IgD-negative memory B cell (primary cell): ENCODE measurements around the gene CEP20. TPM values are rescaled to one million over a fixed set of nuclear protein-coding genes. Genes with fewer than 3 reads are reported as not detected.
"Not testable (repeated sequence)": the region's sequence is repeated elsewhere in the genome, so short reads cannot be mapped to it uniquely, and the experiment has no call there.

Source experiments
- H3K27ac Mint-ChIP-seq, 3 donors: one replicate each; pipeline ENCODE4 v1.8.0; 2020 to 2022; ENCODE audit warnings: mild to moderate bottlenecking in 3 of 3, mixed read lengths in 3 of 3, moderate library complexity in 1 of 3
- H3K27me3 Mint-ChIP-seq: one replicate; pipeline ENCODE4 v1.8.0; 2021; ENCODE audit warnings: mixed read lengths
- H3K36me3 Mint-ChIP-seq: one replicate; pipeline ENCODE4 v1.8.0; 2020; ENCODE audit warnings: mild to moderate bottlenecking, mixed read lengths
- H3K4me1 Mint-ChIP-seq, 3 donors: one replicate each; pipeline ENCODE4 v1.8.0; 2020 to 2022; ENCODE audit warnings: mixed read lengths in 3 of 3, mild to moderate bottlenecking in 1 of 3
- H3K4me3 Mint-ChIP-seq, 4 donors: one replicate each; pipeline ENCODE4 v1.8.0; 2020 to 2022; ENCODE audit warnings: mild to moderate bottlenecking in 4 of 4, mixed read lengths in 4 of 4, moderate library complexity in 3 of 4
- H3K9me3 Mint-ChIP-seq, 3 donors: one replicate each; pipeline ENCODE4 v1.8.0; 2020 to 2021; ENCODE audit warnings: mixed read lengths in 3 of 3, mild to moderate bottlenecking in 1 of 3
- polyA plus RNA-seq: library from polyadenylated mRNA; unstranded; fragments of 300-500 nt; fragmentation: Illumina TruSeq; gene quantifications from one replicate; pipeline ENCODE4 v1.2.3, GENCODE V29; 2021

The CEP20 gene, protein sequence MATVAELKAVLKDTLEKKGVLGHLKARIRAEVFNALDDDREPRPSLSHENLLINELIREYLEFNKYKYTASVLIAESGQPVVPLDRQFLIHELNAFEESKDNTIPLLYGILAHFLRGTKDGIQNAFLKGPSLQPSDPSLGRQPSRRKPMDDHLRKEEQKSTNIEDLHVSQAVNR
- polyA plus RNA-seq, result 28.1 TPM

DNA sequence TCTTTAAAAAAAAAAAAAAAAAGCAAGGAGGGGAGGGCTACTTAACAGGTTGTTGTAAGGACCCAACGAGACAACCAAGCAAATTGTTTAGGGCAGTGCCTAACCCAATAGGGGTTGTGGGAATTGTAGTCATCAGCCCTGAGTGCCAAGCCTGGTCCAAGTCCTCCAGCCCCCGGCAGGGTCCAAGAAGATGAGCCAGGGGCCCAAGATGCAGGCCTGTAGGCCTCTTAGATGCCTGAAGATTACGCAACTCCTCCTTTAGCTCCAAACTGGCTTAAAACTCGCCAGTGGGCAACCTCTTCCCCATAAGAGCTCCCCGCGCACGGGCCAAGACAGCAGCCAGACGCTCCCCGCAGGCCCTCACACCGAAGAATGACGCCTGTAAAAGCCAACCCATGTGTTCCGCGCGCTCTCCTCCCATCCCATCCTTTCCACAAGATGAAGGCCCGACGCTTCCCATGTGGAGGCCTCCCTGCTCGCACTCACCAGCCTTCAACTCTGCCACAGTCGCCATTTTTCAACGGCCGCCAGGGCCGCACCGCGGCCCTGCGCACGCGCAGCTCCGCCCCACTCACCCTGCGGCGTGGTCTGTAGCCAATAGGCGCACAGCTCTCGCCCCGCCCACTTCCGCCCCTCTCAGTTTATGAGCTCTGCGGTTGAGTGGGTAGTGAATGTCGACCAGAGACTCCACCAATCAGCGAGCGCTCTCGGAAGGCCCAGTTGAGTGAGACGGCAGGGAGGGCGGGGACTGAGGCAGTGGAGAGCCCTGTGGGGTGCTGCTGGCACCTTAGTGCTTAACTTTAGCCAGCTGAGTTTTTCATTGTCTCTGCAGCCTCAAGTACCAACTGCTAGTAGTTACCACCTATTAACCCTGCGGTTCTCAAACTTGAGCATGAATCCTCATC lies at the start of gene CEP20:
CEP20 (minus strand) TSS at position 532 of the 905 bp plus-strand sequence; CDS start at position 514, 18 bp downstream.
- no peaks in the 10 kb centered on the region for H3K36me3 Mint-ChIP-seq
- peaks cover 3% of the 10 kb centered on the region for H3K27me3 Mint-ChIP-seq
- H3K27ac Mint-ChIP-seq, result peak within 1 kb of the TSS; percentile 83 to 100 (median 98)
- H3K4me3 Mint-ChIP-seq, result peak within 1 kb of the TSS; percentile 98 to 100 (median 100)
- H3K9me3 Mint-ChIP-seq, result no peaks in the 10 kb centered on the region
- peaks cover 25 to 26% (median 26%) of the 10 kb centered on the region in 3 donors for H3K4me1 Mint-ChIP-seq

DNA sequence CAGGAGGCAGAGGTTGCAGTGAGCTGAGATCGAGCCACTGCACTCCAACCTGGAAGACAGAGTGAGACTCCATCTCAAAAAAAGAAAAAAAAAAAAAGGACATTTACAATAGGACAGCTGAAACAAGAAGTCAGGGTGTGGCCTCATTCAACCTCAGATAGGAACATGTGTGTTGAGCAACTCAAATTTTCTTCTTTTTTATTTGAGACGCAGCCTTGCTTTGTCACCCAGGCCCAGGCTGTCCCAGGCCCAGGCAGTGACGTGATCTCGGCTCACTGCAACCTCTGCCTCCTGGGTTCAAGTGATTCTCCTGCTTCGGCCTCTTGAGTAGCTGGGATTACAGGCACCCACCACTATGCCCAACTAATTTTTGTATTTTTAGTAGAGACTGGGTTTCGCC lies 48.4 kb upstream of the CEP20 start:
- H3K27me3 Mint-ChIP-seq, H3K4me3 Mint-ChIP-seq, H3K36me3 Mint-ChIP-seq, H3K9me3 Mint-ChIP-seq, H3K4me1 Mint-ChIP-seq, H3K27ac Mint-ChIP-seq: not testable (repeated sequence)

DNA sequence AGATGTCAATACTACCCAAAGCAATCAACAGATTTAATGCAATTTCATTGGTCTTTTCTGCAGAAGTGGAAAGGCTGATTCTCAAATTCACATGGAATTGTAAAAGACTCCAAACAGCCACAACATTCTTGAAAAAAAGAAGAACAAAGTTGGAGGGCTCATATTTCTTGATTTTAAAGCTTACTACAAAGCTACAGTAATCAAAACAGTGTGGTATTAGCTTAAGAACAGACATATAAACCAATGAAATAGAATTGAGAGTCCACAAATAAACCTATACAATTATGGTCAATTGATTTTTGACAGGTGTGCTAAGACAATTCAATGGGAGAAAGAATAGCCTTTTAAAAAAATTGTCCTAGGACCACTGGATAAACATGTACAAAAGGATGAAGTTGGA lies 46.6 kb upstream of the CEP20 start:
- no peaks in the 10 kb centered on the region for H3K4me1 Mint-ChIP-seq
- peaks cover 0 to 4% (median 0%) of the 10 kb centered on the region in 3 donors for H3K9me3 Mint-ChIP-seq
- no peaks in the 10 kb centered on the region for H3K27me3 Mint-ChIP-seq
- no peak overlapping the region for H3K27ac Mint-ChIP-seq
- H3K4me3 Mint-ChIP-seq, result no peak overlapping the region
- H3K36me3 Mint-ChIP-seq, result no peaks in the 10 kb centered on the region

DNA sequence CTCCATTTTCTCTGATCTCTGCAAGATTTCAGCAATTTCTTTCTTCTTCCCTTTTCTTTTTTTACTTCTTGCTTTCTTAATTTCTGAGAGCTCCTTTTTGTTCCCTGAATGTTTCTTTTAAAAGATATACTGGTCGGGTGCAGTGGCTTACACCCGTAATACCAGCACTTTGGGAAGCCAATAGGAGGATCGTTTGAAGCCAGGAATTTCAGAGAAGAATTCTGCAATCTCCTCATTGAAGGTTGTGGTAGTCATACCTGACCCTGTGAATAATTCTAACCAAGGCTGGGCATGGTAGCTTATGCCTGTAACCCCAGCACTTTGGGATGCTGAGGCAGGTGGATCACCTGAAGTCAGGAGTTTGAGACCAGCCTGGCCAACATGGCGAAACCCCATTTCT lies 45.4 kb upstream of the CEP20 start:
- peaks cover 0 to 4% (median 0%) of the 10 kb centered on the region in 3 donors for H3K9me3 Mint-ChIP-seq
- H3K27me3 Mint-ChIP-seq, result no peaks in the 10 kb centered on the region
- H3K36me3 Mint-ChIP-seq, result no peaks in the 10 kb centered on the region
- H3K4me1 Mint-ChIP-seq, result no peaks in the 10 kb centered on the region
- H3K27ac Mint-ChIP-seq, result no peak overlapping the region
- no peak overlapping the region for H3K4me3 Mint-ChIP-seq

DNA sequence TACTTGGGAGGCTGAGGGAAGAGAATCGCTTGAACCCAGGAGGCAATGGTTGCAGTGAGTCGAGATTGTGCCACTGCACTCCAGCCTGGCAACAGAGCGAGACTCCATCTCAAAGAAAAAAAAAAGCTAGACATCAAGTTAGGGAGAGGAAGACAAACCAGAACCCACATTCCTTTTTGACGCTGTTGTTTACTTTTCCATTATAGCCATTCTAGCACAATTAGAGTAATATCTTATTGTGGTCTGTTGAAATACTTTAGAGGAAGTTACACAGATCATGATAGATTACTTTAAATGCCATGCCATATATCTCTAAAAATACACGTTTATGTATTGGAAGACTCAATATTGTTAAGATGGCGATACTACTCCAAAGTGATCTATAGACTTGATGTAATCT lies 44.5 kb upstream of the CEP20 start:
- peaks cover 0 to 4% (median 0%) of the 10 kb centered on the region in 3 donors for H3K9me3 Mint-ChIP-seq
- no peaks in the 10 kb centered on the region for H3K27me3 Mint-ChIP-seq
- no peaks in the 10 kb centered on the region for H3K36me3 Mint-ChIP-seq
- no peaks in the 10 kb centered on the region for H3K4me1 Mint-ChIP-seq
- H3K27ac Mint-ChIP-seq, result no peak overlapping the region
- no peak overlapping the region for H3K4me3 Mint-ChIP-seq

DNA sequence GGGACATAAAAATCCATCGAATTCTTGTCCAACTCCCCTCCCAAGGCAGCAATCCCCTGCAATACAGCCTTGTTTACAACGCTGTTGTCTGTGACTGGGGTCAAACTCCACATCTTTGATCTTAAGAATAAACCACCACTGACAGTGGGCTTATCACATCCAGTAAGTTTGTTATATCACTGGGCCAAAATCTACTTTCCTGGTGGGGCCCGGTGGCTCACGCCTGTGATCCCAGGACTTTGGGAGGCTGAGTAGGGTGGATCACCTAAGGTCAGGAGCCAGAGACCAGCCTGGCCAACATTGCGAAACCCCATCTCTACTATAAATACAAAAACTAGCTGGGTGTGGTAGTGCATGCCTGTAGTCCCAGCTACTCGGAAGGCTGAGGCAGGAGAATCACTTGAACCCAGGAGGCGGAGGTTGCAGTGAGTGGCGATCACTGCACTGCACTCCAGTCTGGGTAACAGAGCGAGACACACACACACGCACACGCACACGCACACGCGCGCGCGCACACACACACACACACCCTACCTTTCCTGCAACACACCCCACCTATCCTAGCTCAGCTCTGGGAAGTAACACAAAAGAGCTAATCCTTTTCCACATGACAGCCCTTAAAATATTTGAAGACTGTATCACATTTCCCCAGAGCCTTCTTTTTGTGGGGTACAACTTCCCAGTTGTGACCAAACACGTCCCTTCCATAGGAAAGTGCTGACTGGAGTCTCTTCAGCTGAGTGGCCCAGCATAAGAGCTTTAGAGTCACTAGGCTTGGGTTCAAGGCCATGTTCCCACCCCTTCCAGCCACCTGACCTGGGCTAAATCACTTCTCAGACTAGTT lies 40.1 kb upstream of the CEP20 start:
- Mint-ChIP-seq H3K4me1 (no peaks in the 10 kb centered on the region), H3K9me3 (peaks cover 0 to 2% (median 0%) of the 10 kb centered on the region in 3 donors), H3K27me3 (no peaks in the 10 kb centered on the region), H3K27ac (peak overlapping the region in 1 of 3 donors; percentile 9), H3K4me3 (no peak overlapping the region), H3K36me3 (no peaks in the 10 kb centered on the region)

DNA sequence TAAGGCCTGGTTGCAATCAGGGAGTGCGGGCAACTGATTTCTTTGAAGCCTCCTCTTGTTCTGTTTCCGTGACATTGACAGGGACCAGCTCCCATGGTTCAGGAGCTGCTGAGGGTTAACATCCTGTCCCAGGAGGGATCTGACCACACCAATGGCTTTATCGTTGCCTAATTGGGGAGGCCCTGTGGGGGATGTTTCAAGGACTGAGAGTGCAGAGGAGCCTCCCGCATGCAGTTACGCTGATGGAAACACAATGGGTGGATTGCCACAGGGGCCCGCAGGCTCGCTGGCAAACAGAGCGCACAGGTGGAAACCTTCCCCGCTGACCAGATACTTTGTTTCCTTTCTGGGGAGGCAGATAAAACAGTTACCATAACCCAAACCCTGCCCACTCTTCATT lies 37.2 kb upstream of the CEP20 start:
- H3K27ac Mint-ChIP-seq, result no peak overlapping the region
- H3K36me3 Mint-ChIP-seq, result no peaks in the 10 kb centered on the region
- H3K9me3 Mint-ChIP-seq, result no peaks in the 10 kb centered on the region
- no peaks in the 10 kb centered on the region for H3K27me3 Mint-ChIP-seq
- H3K4me1 Mint-ChIP-seq, result no peaks in the 10 kb centered on the region
- H3K4me3 Mint-ChIP-seq, result no peak overlapping the region

DNA sequence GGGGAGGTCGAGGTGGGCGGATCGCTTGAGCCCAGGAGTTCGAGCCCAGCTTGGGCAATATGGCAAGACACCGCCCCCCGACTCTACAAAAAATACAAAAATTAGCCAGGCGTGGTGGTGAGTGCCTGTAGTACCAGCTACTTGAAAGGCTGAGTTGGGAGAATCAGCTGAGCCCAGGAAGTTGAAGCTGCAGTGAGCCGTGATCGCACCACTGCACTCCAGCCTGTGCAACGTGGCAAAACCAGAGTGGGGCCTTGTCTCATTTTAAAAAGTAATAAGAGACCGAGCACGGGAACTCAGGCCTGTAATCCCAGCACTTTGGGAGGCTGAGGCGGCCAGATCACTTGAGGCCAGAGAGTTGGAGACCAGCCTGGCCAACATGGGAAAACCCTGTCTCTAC lies 36.6 kb upstream of the CEP20 start:
- Mint-ChIP-seq H3K4me3 (no peak overlapping the region), H3K4me1 (no peaks in the 10 kb centered on the region), H3K36me3 (no peaks in the 10 kb centered on the region), H3K27ac (no peak overlapping the region), H3K9me3 (no peaks in the 10 kb centered on the region), H3K27me3 (no peaks in the 10 kb centered on the region)

DNA sequence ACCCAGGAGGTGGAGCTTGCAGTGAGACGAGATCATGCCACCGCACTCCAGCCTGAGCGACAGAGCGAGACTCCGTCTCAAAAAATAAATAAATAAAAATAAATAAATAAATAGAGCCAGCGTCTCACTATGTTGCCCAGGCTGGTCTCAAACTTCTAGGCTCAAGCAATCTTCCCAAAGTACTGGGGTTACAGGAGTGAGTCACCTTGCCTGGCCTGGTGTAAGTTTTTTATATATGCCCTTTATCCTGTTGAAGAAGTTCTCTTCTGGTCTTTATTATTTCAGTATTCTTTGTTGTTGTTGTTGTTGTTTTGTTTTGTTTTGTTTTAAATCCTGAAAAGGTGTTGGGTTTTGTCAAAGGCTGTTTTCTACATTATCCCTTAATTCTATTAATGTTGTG lies 30.9 kb upstream of the CEP20 start:
- Mint-ChIP-seq H3K27me3 (peaks cover 3% of the 10 kb centered on the region), H3K36me3 (no peaks in the 10 kb centered on the region), H3K4me1 (no peaks in the 10 kb centered on the region), H3K9me3 (peaks cover 0 to 1% (median 0%) of the 10 kb centered on the region in 3 donors), H3K27ac (no peak overlapping the region), H3K4me3 (no peak overlapping the region)

DNA sequence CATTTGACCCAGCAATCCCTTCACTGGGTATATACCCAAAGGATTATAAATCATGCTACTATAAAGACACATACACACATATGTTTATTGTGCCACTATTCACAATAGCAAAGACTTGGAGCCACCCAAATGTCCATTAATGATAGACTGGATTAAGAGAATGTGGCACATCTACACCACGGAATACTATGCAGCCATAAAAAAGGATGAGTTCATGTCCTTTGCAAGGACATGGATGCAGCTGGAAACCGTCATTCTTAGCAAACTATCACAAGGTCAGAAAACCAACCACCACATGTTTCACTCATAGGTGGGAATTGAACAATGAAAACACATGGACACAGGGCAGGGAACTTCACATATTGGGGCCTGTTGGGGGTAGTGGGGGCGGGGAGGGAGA lies 29.9 kb upstream of the CEP20 start:
- H3K27me3 Mint-ChIP-seq, H3K27ac Mint-ChIP-seq, H3K36me3 Mint-ChIP-seq, H3K4me1 Mint-ChIP-seq, H3K4me3 Mint-ChIP-seq, H3K9me3 Mint-ChIP-seq: not testable (repeated sequence)

DNA sequence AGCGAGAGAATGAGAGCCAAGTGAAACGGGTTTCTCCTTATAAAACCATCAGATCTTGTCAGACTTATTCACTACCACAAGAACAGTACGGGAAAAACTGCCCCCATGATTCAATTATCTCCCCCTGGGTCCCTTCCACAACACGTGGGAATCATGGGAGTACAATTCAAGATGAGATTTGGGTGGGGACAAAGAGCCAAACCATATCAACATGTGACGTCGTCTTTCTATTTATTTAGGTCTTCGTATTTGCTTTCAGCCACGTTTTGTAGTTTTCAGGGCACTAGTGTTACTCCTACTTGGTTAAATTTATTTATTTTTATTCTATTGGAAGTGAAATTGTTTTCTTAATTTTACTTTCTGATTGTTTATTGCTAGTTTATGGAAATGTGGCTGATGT lies 27.9 kb upstream of the CEP20 start:
- Mint-ChIP-seq H3K9me3 (peaks cover 0 to 1% (median 0%) of the 10 kb centered on the region in 3 donors), H3K27me3 (peaks cover 3% of the 10 kb centered on the region), H3K36me3 (no peaks in the 10 kb centered on the region), H3K4me3 (no peak overlapping the region), H3K4me1 (peaks cover 0 to under 1% (median 0%) of the 10 kb centered on the region in 3 donors), H3K27ac (no peak overlapping the region)

DNA sequence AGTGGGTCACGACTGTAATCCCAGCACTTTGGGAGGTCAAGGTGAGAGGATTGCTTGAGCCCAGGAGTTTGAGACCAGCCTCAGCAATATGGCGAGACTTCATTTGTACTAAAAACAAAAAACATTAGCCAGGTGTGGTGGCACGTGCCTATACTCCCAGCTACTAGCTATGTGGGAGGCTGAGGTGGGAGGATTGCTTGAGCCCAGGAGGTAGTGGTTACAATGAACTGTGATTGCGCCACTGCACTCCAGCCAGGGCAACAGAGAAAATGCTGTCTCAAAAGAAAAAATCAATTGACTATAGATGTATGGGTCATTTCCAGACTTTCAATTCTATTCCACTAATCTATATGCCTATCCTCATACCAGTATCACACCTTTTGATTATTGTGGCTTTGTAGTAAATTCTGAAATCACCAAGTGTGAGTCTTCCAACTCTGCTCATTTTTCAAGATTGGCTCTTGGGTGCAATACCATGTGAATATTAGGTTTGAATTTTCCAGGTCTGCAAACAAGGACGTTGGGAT lies 27.2 kb upstream of the CEP20 start:
- Mint-ChIP-seq H3K27ac (no peak overlapping the region), H3K27me3 (peaks cover 3% of the 10 kb centered on the region), H3K36me3 (no peaks in the 10 kb centered on the region), H3K4me3 (no peak overlapping the region), H3K4me1 (peaks cover 0 to 2% (median 0%) of the 10 kb centered on the region in 3 donors), H3K9me3 (peaks cover 0 to 1% (median 0%) of the 10 kb centered on the region in 3 donors)

DNA sequence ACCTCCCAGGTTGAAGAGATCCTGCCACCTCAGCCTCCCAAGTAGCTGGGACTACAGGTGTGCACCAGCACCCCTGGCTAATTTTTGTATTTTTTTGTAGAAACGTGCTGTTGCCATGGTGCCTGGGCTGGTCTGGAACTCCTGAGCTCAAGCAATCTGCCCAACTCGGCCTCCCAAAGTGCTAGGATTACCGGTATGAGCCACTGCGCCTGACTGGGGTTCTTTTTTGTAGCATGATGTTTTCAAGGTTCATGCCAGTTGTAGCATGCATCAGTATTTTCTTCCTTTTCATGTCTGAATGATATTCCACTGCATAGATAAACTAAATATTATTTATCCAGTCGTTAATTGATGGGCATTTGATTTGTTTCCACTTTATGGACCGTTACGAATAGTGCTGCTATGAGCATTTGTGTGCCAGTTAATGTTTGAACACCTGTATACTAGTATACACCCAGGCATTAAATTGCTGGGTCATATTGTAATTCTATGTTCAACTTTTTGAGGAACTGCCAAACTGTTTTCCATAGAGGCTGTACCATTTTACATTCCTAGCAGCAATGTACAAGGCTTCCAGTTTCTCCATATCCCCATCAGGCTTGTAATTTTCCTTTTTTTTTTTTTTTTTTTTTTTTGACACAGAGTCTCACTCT lies 24.8 kb upstream of the CEP20 start:
- peaks cover under 1% of the 10 kb centered on the region for H3K27me3 Mint-ChIP-seq
- H3K4me3 Mint-ChIP-seq, result no peak overlapping the region
- H3K9me3 Mint-ChIP-seq, result no peaks in the 10 kb centered on the region
- no peak overlapping the region for H3K27ac Mint-ChIP-seq
- peaks cover 2 to 4% (median 3%) of the 10 kb centered on the region in 3 donors for H3K4me1 Mint-ChIP-seq
- no peaks in the 10 kb centered on the region for H3K36me3 Mint-ChIP-seq

DNA sequence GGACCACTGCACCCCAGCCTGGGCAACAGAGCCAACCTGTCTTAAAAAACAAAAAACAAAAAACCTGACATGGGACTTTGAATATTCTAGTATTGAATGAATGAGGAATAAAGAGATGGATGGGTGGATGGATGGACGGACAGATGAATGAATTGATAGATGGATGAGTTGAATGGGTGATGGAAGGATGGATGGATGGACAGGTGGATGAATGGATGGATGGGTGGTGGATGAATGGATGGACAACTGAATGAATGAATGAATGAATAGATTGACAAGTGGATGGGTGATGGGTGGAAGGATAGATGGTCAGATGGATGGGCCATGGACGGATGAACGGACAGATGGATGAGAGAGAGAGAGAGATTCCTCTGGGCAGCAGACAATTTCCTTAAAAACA lies 22.8 kb upstream of the CEP20 start:
- H3K4me1 Mint-ChIP-seq, result peaks cover 8 to 10% (median 9%) of the 10 kb centered on the region in 3 donors

More for the DNA sequence above, 22.8 kb upstream of the CEP20 start:
- Mint-ChIP-seq H3K27me3 (no peaks in the 10 kb centered on the region), H3K36me3 (no peaks in the 10 kb centered on the region), H3K4me3 (no peak overlapping the region), H3K9me3 (no peaks in the 10 kb centered on the region), H3K27ac (no peak overlapping the region)
